A673 (cell line): ENCODE data around the gene CBLB. TPM values are rescaled to one million over a fixed set of nuclear protein-coding genes. Genes with fewer than 3 reads are reported as not detected.

Experiments
- BruUV-seq: library from RNA; stranded (reverse); fragments of 400-500 nt; replicated peaks from 2 replicates; lab custom pipeline; 2021; lab: Mats Ljungman, UMichigan
- CTCF ChIA-PET: fragments of 300-600 bp; sonication (Branson Sonifier 250); formaldehyde crosslinking; loops from one replicate; lab custom pipeline; 2022; ENCODE audit warnings: antibody characterized with exemption; lab: Charles Lee
- POLR2A ChIA-PET: fragments of 300-600 bp; sonication (Branson Sonifier 250); formaldehyde crosslinking; loops from one replicate; lab custom pipeline; 2022; ENCODE audit warnings: antibody characterized with exemption; ENCODE audit not compliant: low non-redundant PET; lab: Charles Lee
- DNase-seq: peaks from one replicate; pipeline ENCODE4 v3.0.0-alpha.2; 2015; ENCODE audit warnings: low spot score
- H3K27ac ChIP-seq: fragments of 200-600 bp; sonication (generic); 2 replicates; pipeline ENCODE4 v1.5.1; 2016; ENCODE audit warnings: mixed run types, low read depth, mild to moderate bottlenecking, mixed read lengths, antibody characterized with exemption, low read length; ENCODE audit not compliant: poor library complexity, severe bottlenecking
- H3K27me3 ChIP-seq: fragments of 200-600 bp; sonication (generic); replicated peaks from 2 replicates; pipeline ENCODE4 v1.6.1; 2017; ENCODE audit warnings: mixed run types, low read depth, mild to moderate bottlenecking, mixed read lengths, antibody characterized with exemption, low read length; ENCODE audit not compliant: insufficient read depth, poor library complexity
- H3K36me3 ChIP-seq: fragments of 200-600 bp; sonication (generic); 2 replicates; pipeline ENCODE4 v1.6.1; 2016; ENCODE audit warnings: mixed run types, mild to moderate bottlenecking, mixed read lengths, antibody characterized with exemption, low read length; ENCODE audit not compliant: insufficient read depth, poor library complexity, severe bottlenecking
- H3K4me1 ChIP-seq: fragments of 200-600 bp; sonication (generic); 2 replicates; pipeline ENCODE4 v1.6.1; 2017; ENCODE audit warnings: mixed run types, mild to moderate bottlenecking, mixed read lengths, antibody characterized with exemption, low read length; ENCODE audit not compliant: insufficient read depth, poor library complexity, severe bottlenecking
- H3K4me3 ChIP-seq: fragments of 200-600 bp; sonication (generic); 2 replicates; pipeline ENCODE4 v1.5.1; 2016; ENCODE audit warnings: low read depth, mixed run types, mild to moderate bottlenecking, mixed read lengths, low read length; ENCODE audit not compliant: poor library complexity, severe bottlenecking
- H3K9me3 ChIP-seq: fragments of 200-600 bp; sonication (generic); 2 replicates; pipeline ENCODE4 v1.6.1; 2016; ENCODE audit warnings: mixed run types, low read depth, mild to moderate bottlenecking, mixed read lengths, antibody characterized with exemption, low read length; ENCODE audit not compliant: poor library complexity, severe bottlenecking
- CTCF ChIP-seq: fragments of 300-800, 200-600 bp; sonication (generic); conservative IDR thresholded peaks from 2 replicates; pipeline ENCODE4 v1.5.1; 2017; ENCODE audit warnings: low read depth, mild to moderate bottlenecking, antibody characterized with exemption, low read length, moderate library complexity, mixed read lengths
- EZH2 ChIP-seq: fragments of 200-600 bp; sonication (generic); IDR thresholded peaks from 2 replicates; pipeline ENCODE4 v1.6.1; 2017; ENCODE audit warnings: borderline replicate concordance, low read depth, mild to moderate bottlenecking, mixed read lengths, antibody characterized with exemption, low read length; ENCODE audit not compliant: poor library complexity, severe bottlenecking
- intact Hi-C: fragments of 100-400 bp; cut with micrococcal nuclease; formaldehyde crosslinking; loops from one replicate; pipeline ENCODE4 v1.10.0; 2022; ENCODE audit not compliant: unreplicated experiment
- total RNA-seq: library from RNA; stranded (reverse); gene quantifications from 2 replicates; pipeline ENCODE4 v1.2.3, GENCODE V29; 2021

CBLB gene
- total RNA-seq, 1 experiment from 2014 or later, result 23.3 TPM

- POLR2A ChIA-PET, result no interaction called here
Observed at GRCh38 chr3:105758451-105758850, 110.4 kb downstream of the CBLB start.

GRCh38 chr3:105755121-105755886 is 113.5 kb downstream of the CBLB start:
- H3K27me3 ChIP-seq, result no peaks in the 10 kb centered on the region
- no peak overlapping the region for H3K27ac ChIP-seq
- intact Hi-C loops, result no loop called here
- no peak overlapping the region for H3K4me3 ChIP-seq
- no peak for DNase-seq
- peaks cover 8% of the 10 kb centered on the region for H3K4me1 ChIP-seq
- ChIA-PET POLR2A (no interaction called here), CTCF (no interaction called here)
- H3K36me3 ChIP-seq, result no peaks in the 10 kb centered on the region
- no peaks in the 10 kb centered on the region for H3K9me3 ChIP-seq
- TF ChIP-seq EZH2, result no peak
- TF ChIP-seq CTCF, result no peak
- no TSS peak for BruUV-seq

More at GRCh38 chr3:105758451-105758850, 110.4 kb downstream of the CBLB start:
- no TSS peak for BruUV-seq
- TF ChIP-seq CTCF (no peak), EZH2 (no peak)
- Histone ChIP-seq H3K27ac (no peak overlapping the region), H3K27me3 (no peaks in the 10 kb centered on the region), H3K36me3 (no peaks in the 10 kb centered on the region), H3K9me3 (no peaks in the 10 kb centered on the region), H3K4me1 (no peaks in the 10 kb centered on the region), H3K4me3 (no peak overlapping the region)
- no peak for DNase-seq
- CTCF ChIA-PET, result no interaction called here
- intact Hi-C loops, result no loop called here

- peaks cover 13% of the 10 kb centered on the region for H3K4me1 ChIP-seq
- intact Hi-C loops, result no loop called here
- no peaks in the 10 kb centered on the region for H3K27me3 ChIP-seq
- no peaks in the 10 kb centered on the region for H3K36me3 ChIP-seq
- H3K27ac ChIP-seq, result no peak overlapping the region
- ChIA-PET POLR2A (no interaction called here), CTCF (no interaction called here)
- TF ChIP-seq EZH2 (no peak), CTCF (no peak)
- H3K9me3 ChIP-seq, result no peaks in the 10 kb centered on the region
- no peak for DNase-seq
- H3K4me3 ChIP-seq, result no peak overlapping the region
- BruUV-seq, result no TSS peak
Observed at GRCh38 chr3:105752791-105753415, 115.9 kb downstream of the CBLB start.
